Testis (tissue), 3 donors: ENCODE measurements around the gene TBCE. TPM values are rescaled to one million over a fixed set of nuclear protein-coding genes. Genes with fewer than 3 reads are reported as not detected.

Experiments used
- DNase-seq: peaks from one replicate; pipeline ENCODE4 v3.0.0-alpha.2; 2019
- H3K27ac ChIP-seq, 2 donors: fragments of 200-600 bp; sonication (generic); one replicate each; pipeline ENCODE4 v1.5.1; 2019
- H3K27me3 ChIP-seq: fragments of 200-600 bp; sonication (generic); one replicate; pipeline ENCODE4 v1.5.1; 2019
- H3K36me3 ChIP-seq: fragments of 200-600 bp; sonication (generic); one replicate; pipeline ENCODE4 v1.5.1; 2017; ENCODE audit warnings: low read depth; ENCODE audit errors: missing control alignments
- H3K4me1 ChIP-seq: fragments of 200-600 bp; sonication (generic); one replicate; pipeline ENCODE4 v1.5.1; 2019
- H3K4me3 ChIP-seq, 2 donors: fragments of 200-600 bp; sonication (generic); one replicate each; pipeline ENCODE4 v1.5.1; 2017 to 2019
- H3K9me3 ChIP-seq: fragments of 200-600 bp; sonication (generic); one replicate; pipeline ENCODE4 v1.5.1; 2017
- POLR2A ChIP-seq: fragments of 450-650 bp; IDR thresholded peaks from one replicate; pipeline ENCODE4 v1.6.1; 2017; ENCODE audit warnings: antibody characterized with exemption, mild to moderate bottlenecking, moderate library complexity
- WGBS, 2 donors: methylation state at CpG; one replicate each; pipeline ENCODE4 v1.1.5; 2018; 5-methylcytosine and 5-hydroxymethylcytosine counted together
- intact Hi-C: fragments of 100-400 bp; cut with DNase I; formaldehyde crosslinking; loops from one replicate; pipeline ENCODE4 v1.15.1; 2023; ENCODE audit warnings: low total_unique reads
- polyA plus RNA-seq: library from polyadenylated mRNA; stranded (reverse); fragments of 350-450 nt; fragmentation: Illumina TruSeq; extraction: RNeasy Lipid Tissue Mini Kit (QIAGEN cat#74804); gene quantifications from one replicate; pipeline ENCODE4 v1.2.3, GENCODE V29; 2014; ENCODE audit warnings: low read depth, low replicate concordance; ENCODE audit not compliant: insufficient read depth
- total RNA-seq, 2 donors: library from RNA; depleted of rRNA; stranded (reverse); fragments of >200 nt; gene quantifications; one replicate each; pipeline ENCODE4 v1.2.3, GENCODE V29; 2016
- TF ChIP-seq, protein P1 (sequence below), 3 experiments: fragments of 450-650 bp in 2 of 3; fragments of 200-600 bp in 1 of 3; sonication (generic) in 1 of 3; IDR thresholded peaks; one replicate each; pipeline ENCODE4 v1.5.1; 2016 to 2019; ENCODE audit warnings: antibody characterized with exemption in 3 of 3, mild to moderate bottlenecking in 2 of 3, moderate library complexity in 1 of 3

TBCE gene
- total and polyA plus RNA-seq, 3 donors from 2014 or later = 20.1 to 29.8 (median 22.4) TPM

DNA sequence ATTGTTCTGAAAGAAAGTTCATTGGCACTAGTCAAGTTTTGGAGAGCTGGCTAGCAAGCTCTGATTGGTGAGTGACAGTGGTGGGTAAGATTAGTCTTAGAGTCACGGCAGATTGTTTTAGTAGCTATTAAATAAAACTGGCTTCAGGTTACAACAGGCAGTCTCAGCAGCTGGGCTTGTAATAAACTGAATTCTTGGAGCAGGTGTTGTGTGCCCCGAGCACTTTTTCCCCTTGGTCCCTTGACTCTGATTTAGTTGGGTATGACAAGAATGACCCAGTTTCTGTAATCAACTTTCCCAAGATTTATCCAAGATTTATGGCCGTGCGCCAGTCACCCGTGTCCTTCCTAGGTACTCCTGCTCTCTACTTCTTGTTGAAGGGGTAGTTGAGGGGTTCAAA is 40.2 kb downstream of the TBCE start:
- intact Hi-C loops = no loop called here
- no peak for DNase-seq

DNA sequence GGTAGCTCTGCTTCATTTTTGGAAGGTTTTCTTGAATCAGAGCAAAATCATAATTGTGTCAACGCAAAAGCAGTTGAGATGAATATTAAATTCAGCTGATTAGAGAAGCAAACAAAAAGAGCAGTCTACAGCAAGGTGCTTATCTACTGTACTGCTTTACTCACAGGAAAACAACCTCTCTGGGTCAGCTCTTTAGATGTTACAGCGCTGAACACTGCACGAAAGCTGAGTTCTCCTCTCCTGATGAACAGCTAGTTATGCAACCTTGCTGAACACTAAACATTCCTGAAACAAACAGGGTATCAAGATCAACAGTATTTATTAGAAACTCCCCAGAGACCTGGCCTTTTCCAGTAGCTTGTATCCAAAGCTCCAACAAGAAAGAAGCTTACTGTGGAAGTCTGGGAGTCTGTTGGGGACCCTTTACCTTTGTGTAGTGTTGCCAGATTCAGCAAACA is 41.3 kb downstream of the TBCE start:
- TF ChIP-seq, protein P1, sequence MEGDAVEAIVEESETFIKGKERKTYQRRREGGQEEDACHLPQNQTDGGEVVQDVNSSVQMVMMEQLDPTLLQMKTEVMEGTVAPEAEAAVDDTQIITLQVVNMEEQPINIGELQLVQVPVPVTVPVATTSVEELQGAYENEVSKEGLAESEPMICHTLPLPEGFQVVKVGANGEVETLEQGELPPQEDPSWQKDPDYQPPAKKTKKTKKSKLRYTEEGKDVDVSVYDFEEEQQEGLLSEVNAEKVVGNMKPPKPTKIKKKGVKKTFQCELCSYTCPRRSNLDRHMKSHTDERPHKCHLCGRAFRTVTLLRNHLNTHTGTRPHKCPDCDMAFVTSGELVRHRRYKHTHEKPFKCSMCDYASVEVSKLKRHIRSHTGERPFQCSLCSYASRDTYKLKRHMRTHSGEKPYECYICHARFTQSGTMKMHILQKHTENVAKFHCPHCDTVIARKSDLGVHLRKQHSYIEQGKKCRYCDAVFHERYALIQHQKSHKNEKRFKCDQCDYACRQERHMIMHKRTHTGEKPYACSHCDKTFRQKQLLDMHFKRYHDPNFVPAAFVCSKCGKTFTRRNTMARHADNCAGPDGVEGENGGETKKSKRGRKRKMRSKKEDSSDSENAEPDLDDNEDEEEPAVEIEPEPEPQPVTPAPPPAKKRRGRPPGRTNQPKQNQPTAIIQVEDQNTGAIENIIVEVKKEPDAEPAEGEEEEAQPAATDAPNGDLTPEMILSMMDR (IDR thresholded peaks at IDR 0.05) = no peak
- no peak for TF ChIP-seq POLR2A
- Histone ChIP-seq H3K27ac (no peak overlapping the region), H3K27me3 (no peaks in the 10 kb centered on the region), H3K36me3 (no peaks in the 10 kb centered on the region), H3K4me3 (no peak overlapping the region), H3K4me1 (peaks cover 8% of the 10 kb centered on the region), H3K9me3 (no peaks in the 10 kb centered on the region)
- no peak for DNase-seq
- 64 to 77% methylated on average over 3 of the region's 3 CpGs for WGBS, 2 donors
- intact Hi-C loops = no loop called here

More for the DNA sequence above, 40.2 kb downstream of the TBCE start:
- H3K4me3 ChIP-seq = no peak overlapping the region
- H3K27ac ChIP-seq = no peak overlapping the region
- 83 to 87% methylated on average over 5 of the region's 5 CpGs for WGBS, 2 donors
- H3K36me3 ChIP-seq = no peaks in the 10 kb centered on the region
- peaks cover 8% of the 10 kb centered on the region for H3K4me1 ChIP-seq
- TF ChIP-seq, protein P1 (IDR thresholded peaks at IDR 0.05) = no peak
- no peak for TF ChIP-seq POLR2A
- H3K9me3 ChIP-seq = no peaks in the 10 kb centered on the region
- no peaks in the 10 kb centered on the region for H3K27me3 ChIP-seq

DNA sequence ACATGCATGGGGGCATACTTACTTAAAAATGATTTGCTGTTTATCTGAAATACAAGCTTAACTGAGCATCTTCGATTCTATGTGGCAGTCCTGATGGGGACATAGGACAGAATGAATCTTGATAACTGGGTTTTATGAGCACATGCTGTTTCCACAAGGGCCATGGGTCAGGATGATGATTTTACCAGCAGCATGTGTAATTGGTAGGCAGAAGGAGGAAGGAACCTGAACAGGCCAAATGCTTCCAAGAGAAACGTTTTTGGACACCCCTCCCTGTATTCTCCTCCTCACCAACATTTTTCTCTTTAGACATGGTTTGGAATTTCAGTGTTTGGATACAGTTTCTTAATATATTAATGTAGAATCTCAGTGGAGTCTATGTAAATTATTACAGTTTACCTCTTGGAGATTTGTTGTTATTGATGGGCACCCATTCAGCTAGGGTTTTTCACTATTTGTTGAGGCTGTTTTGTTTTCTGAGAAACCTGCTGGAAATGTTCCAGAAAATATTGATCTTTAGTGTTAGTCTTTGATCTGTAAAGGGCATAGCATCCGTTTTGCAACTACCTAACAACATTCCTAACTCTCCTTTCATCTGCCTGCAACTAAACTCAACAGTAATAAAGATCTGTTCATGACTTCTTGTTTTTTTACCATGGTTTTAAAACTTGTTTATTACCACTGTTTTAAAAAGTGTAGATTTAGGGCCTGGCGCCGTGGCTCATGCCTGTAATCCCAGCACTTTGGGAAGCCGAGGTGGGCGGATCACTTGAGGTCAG is 42.0 kb downstream of the TBCE start:
- Histone ChIP-seq H3K9me3 (no peaks in the 10 kb centered on the region), H3K4me1 (peaks cover 8% of the 10 kb centered on the region), H3K27me3 (no peaks in the 10 kb centered on the region), H3K27ac (no peak overlapping the region), H3K36me3 (no peaks in the 10 kb centered on the region), H3K4me3 (no peak overlapping the region)
- DNase-seq = no peak
- 68 to 69% methylated on average over 7 of the region's 7 CpGs for WGBS, 2 donors
- intact Hi-C loops = no loop called here
- TF ChIP-seq, protein P1 (IDR thresholded peaks at IDR 0.05) = no peak
- no peak for TF ChIP-seq POLR2A

DNA sequence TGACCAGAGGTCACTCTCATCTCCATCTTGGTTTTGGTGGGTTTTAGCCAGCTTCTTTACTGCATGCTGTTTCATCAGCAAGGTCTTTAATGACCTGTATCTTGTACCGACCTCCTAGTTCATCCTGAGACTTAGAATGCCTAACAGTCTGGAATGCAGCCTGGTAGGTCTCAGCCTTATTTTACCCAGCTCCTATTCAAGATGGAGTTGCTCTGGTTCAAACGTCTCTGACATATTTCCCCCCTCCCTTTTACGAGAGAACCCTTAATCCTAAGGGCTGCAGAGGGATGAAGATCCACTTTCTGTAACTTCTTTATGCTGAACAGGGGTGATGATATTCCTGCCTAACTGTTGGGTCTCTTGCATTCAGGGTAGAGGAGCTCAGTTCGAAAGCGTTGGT is 43.2 kb downstream of the TBCE start:
- no peaks in the 10 kb centered on the region for H3K9me3 ChIP-seq
- WGBS, 2 donors = 83% methylated on average over 5 of the region's 5 CpGs
- intact Hi-C loops = no loop called here

More for the DNA sequence above, 43.2 kb downstream of the TBCE start:
- Histone ChIP-seq H3K36me3 (no peaks in the 10 kb centered on the region), H3K4me3 (no peak overlapping the region), H3K4me1 (peaks cover 8% of the 10 kb centered on the region), H3K27ac (no peak overlapping the region), H3K27me3 (no peaks in the 10 kb centered on the region)
- TF ChIP-seq, protein P1 (IDR thresholded peaks at IDR 0.05) = no peak
- TF ChIP-seq POLR2A = no peak
- DNase-seq = no peak
